GM04504 (cell line): Measurements from ENCODE around the gene KBTBD2.
"Not testable (repeated sequence)": the region's sequence is repeated elsewhere in the genome, so short reads cannot be mapped to it uniquely, and the experiment has no call there.

Experiments
- DNase-seq: peaks from one replicate; pipeline ENCODE4 v3.0.0-alpha.2; 2012; ENCODE audit warnings: low read depth

KBTBD2 gene

GRCh38 chr7:32893207-32893524, 1.6 kb upstream of the KBTBD2 start:
- DNase-seq = no peak

GRCh38 chr7:32892521-32893206, 1.1 kb upstream of the KBTBD2 start:
- DNase-seq = no peak

DNA sequence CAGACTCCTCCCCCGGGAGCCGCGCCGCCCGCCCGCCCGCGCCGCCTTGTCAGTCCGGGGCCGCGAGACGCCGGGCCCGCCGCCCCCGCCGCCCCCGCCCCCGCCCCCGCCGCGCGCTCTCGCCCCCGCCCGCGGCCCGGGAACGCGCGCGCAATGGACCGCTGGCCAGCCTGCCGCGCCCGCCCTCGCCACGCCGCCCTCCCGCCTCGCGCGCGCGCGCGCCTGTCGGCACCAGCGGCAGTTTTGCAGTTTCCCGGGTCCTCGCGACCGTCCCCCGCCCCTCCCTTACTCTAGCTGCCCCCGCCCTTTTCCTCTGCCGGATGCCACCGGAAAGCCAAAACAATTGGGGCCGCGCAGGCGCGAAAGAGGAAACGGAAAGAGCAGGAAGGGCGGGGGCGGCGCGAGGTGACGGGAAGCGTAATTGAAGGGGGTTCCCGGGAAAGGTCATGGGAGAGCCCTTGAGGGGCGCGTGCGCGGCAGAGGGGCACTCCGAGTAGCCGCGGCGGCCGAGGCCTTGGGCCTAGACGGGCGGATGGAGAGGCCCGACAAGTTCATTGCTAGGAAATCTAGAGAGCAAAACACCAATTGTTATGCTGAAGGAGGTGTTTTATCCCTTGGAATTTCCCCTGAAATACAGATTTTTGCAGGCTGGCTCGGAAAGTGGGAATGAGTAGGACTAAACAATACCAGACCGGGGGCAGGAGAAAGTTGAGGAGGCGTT, 400 bp upstream of the KBTBD2 start:
- peak; percentile 90 for DNase-seq

DNA sequence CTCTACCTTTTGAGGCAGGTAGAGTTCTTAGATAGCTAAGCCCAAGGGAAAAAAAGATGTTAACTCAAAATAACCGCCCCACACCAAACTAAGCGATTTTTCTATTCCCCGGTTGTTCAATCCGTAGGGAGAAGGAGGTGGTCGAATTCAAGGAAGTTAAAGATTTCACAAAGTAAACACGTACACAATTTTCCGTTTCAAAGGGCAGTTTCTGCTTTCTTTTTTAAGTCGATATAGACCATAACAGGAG, 842 bp downstream of the KBTBD2 start:
- DNase-seq = no peak

GRCh38 chr7:32890010-32890792, 1.4 kb downstream of the KBTBD2 start:
- no peak for DNase-seq

DNA sequence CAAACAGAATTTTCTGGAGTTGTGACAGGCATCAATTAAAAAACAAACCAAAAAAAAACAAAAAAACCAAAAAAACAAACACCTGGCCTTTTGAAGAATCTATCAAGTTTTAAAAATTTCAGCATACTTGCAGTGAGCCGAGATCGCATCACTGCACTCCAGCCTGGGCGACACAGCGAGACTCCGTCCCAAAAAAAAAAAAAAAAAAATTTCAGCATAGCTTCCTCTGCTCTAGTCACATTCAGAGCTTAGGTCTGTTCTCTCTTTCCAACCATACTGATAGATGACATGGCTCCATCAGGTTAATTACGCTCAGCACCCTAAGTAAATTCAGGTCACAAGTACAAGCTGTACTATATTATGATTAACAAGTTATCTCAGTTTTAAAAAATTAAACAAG, 3.1 kb downstream of the KBTBD2 start:
- DNase-seq = no peak

- DNase-seq = no peak
Measured at GRCh38 chr7:32887395-32887794, 4.2 kb downstream of the KBTBD2 start.

GRCh38 chr7:32881074-32881982, 10.2 kb downstream of the KBTBD2 start:
- no peak for DNase-seq

GRCh38 chr7:32879460-32879859, 12.1 kb downstream of the KBTBD2 start:
- DNase-seq = no peak

DNA sequence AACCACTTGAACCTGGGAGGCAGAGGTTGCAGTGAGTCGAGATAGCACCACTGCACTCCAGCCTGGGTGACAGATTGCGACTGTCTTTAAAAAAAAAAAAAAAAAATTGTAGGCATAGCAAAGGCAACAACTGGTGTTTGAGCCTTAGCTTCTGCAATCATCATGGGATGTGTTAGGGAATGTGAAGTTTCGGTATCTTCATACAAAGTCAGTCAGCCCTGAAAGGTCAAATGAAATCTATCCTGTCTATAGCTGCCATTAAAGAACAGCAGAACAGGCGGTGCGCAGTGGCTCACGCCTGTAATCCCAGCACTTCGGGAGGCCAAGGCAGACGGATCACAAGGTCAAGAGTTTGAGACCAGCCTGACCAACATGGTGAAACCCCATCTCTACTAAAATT, 13.5 kb downstream of the KBTBD2 start:
- not testable (repeated sequence) for DNase-seq

DNA sequence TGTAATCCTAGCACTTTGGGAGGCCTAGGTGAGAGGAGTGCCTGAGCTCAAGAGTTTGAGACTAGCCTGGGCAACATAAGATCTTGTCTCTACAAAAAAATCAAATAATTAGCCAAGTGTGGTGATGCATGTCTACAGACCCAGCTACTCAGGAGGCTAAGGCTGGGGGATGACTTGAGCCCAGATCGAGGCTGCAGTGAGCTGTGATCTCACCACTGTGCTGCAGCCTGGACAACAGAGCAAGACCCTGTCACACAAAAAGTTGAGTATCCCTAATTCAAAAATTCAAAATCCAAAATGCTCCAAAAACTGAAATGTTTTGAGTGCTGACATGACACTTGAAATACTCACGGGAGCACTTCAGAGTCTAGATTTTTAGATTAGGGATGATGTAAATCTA, 19.1 kb downstream of the KBTBD2 start:
- no peak for DNase-seq

- DNase-seq = no peak
Measured at GRCh38 chr7:32871624-32872371, 19.8 kb downstream of the KBTBD2 start.

- DNase-seq = no peak
Measured at GRCh38 chr7:32870298-32870697, 21.3 kb downstream of the KBTBD2 start.

GRCh38 chr7:32869716-32870115, 21.8 kb downstream of the KBTBD2 start:
- no peak for DNase-seq

DNA sequence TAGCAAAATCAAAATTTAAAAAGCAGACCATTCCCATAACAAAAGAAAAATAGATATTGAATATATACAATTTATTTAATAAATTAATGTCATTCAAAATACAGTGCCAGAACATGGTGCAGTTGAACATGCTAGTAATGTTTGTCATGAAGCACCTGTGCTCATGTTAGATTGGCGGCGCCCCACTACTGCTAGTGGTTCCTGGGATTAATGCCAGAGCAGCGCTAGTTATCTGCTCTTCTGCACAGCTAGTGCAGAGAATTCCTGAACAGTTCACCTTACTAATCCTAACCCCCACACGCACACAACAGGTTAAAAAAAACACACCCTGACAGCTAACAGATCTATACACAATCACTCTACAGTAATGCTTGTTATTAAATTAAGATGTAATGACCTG, 23.4 kb downstream of the KBTBD2 start:
- no peak for DNase-seq

DNA sequence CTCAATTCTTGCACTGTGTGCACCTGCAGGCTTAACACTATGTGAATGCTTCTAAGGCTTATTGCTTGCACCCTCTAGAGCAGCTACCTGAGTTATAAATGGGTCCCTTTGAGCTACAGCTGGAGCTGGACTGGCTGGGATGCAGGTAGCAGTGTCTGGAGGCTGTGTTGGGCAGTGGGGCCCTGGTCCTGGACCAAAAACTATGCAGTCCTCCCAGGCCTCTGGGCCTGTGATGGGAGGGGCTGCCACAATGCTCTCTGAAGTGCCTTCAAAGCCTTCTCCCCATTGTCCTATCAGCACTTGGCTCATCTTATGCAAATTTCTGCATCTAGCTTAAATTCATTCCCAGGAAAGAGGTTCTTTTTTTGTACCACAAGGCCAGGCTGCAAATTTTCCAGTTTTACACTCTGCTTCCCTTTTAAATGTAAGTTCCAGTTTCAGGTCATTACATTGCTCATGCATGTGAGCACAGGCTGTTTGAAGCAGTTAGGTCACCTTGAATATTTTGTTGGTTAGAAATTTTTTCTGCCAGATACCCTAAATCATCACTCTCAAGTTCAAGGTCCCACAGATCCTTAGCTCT, 26.0 kb downstream of the KBTBD2 start:
- DNase-seq = no peak

DNA sequence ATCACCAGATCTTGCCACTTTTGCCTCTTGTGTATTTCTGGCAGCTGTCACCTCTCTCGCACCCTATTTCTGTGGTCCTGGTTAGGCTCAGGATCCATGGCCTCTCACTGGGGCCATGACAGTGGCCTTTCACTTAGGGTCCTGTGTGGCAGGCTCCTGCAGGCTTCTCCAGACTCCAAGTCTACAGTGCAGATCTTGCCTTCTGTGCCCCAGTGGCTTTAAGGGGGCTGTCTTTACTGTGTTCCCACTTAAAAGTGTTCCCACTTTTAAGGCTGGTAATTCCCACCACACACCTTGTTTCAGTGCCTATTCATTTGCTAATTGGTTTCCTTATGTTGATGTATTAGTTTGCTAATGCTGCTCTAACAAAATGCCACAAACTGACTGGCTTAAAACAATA, 27.7 kb downstream of the KBTBD2 start:
- DNase-seq = not testable (repeated sequence)

- DNase-seq = no peak
Measured at GRCh38 chr7:32860090-32860489, 31.5 kb downstream of the KBTBD2 start.

DNA sequence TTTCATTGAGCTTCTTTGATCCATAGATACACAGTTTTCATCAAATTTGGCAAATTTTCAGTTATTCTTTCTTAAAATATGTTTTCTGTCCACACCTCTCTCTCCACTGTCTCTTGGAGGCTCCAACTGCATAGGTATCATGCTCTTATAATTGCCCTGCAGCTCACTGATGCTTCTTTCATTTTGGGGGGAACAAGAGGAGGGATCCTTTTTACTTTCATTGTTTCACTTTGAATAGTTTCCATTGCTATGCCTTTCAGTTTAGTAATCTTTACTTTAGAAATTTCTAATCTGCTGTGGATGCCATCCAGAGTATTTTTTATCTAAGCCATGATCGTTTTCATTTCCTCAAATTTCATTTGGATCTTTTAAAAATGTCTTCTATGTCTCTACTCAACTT, 32.9 kb downstream of the KBTBD2 start:
- no peak for DNase-seq

GRCh38 chr7:32857063-32857462, 34.5 kb downstream of the KBTBD2 start:
- not testable (repeated sequence) for DNase-seq
